Left kidney (tissue), 2 donors: ENCODE results near the gene AK5. TPM values are rescaled to one million over a fixed set of nuclear protein-coding genes. Genes with fewer than 3 reads are reported as not detected.
"Not testable (repeated sequence)": the region's sequence is repeated elsewhere in the genome, so short reads cannot be mapped to it uniquely, and the experiment has no call there.

Source experiments
- DNase-seq: peaks from one replicate; pipeline ENCODE4 v3.0.0-alpha.2; 2013
- polyA plus RNA-seq: library from polyadenylated mRNA; unstranded; fragments of 120-200 nt; gene quantifications from one replicate; pipeline ENCODE4 v1.2.1, GENCODE V29; 2013; ENCODE audit not compliant: insufficient read length

The AK5 gene
- polyA plus RNA-seq, 1 donor, result 4.6 TPM

- DNase-seq, result no peak
These were observed 225.0 kb downstream of the AK5 start for GRCh38 chr1:77506771-77507170.

- DNase-seq, result no peak
These were observed 227.3 kb downstream of the AK5 start for GRCh38 chr1:77509051-77509492.

- DNase-seq, result no peak
These were observed 228.1 kb downstream of the AK5 start for GRCh38 chr1:77509898-77510297.

- no peak for DNase-seq
These were observed 229.6 kb downstream of the AK5 start for GRCh38 chr1:77511440-77511840.

GRCh38 chr1:77512650-77513049 lies 230.8 kb downstream of the AK5 start:
- not testable (repeated sequence) for DNase-seq

GRCh38 chr1:77513839-77514763 lies 232.3 kb downstream of the AK5 start:
- no peak for DNase-seq

GRCh38 chr1:77514921-77515776 lies 233.3 kb downstream of the AK5 start:
- DNase-seq, result no peak

- no peak for DNase-seq
These were observed 234.3 kb downstream of the AK5 start for GRCh38 chr1:77516106-77516505.

GRCh38 chr1:77524038-77524437 lies 242.2 kb downstream of the AK5 start:
- DNase-seq, result no peak

- not testable (repeated sequence) for DNase-seq
These were observed 249.3 kb downstream of the AK5 start for GRCh38 chr1:77531149-77531548.

- DNase-seq, result not testable (repeated sequence)
These were observed 249.9 kb downstream of the AK5 start for GRCh38 chr1:77531596-77532280.

GRCh38 chr1:77532641-77533040 lies 250.8 kb downstream of the AK5 start:
- no peak for DNase-seq

GRCh38 chr1:77533660-77534305 lies 252.0 kb downstream of the AK5 start:
- peak; percentile 64 for DNase-seq

- no peak for DNase-seq
These were observed 252.6 kb downstream of the AK5 start for GRCh38 chr1:77534456-77534855.

GRCh38 chr1:77536813-77537212 lies 255.0 kb downstream of the AK5 start:
- DNase-seq, result no peak

- DNase-seq, result no peak
These were observed 257.2 kb downstream of the AK5 start for GRCh38 chr1:77538956-77539518.

GRCh38 chr1:77539519-77540142 lies 257.8 kb downstream of the AK5 start:
- no peak for DNase-seq

GRCh38 chr1:77540501-77541161 lies 258.8 kb downstream of the AK5 start:
- DNase-seq, result no peak

- no peak for DNase-seq
These were observed 259.3 kb downstream of the AK5 start for GRCh38 chr1:77541162-77541545.

GRCh38 chr1:77542813-77543420 lies 261.1 kb downstream of the AK5 start:
- DNase-seq, result no peak
